OCI-LY7 (cell line): ENCODE data around the gene IL21R.

Experiments
- CTCF ChIP-seq: fragments of 200-600 bp; sonication (generic); conservative IDR thresholded peaks from 2 replicates; pipeline ENCODE4 v1.5.1; 2014; ENCODE audit warnings: mild to moderate bottlenecking, antibody characterized with exemption, low read length, moderate library complexity, mixed read lengths
- EZH2phosphoT487 ChIP-seq: fragments of 200-600 bp; sonication (generic); IDR thresholded peaks from 2 replicates; pipeline ENCODE4 v1.6.1; 2018; ENCODE audit warnings: low read depth, borderline replicate concordance, mild to moderate bottlenecking, mixed run types, antibody characterized with exemption, low read length, moderate library complexity, mixed read lengths

DNA sequence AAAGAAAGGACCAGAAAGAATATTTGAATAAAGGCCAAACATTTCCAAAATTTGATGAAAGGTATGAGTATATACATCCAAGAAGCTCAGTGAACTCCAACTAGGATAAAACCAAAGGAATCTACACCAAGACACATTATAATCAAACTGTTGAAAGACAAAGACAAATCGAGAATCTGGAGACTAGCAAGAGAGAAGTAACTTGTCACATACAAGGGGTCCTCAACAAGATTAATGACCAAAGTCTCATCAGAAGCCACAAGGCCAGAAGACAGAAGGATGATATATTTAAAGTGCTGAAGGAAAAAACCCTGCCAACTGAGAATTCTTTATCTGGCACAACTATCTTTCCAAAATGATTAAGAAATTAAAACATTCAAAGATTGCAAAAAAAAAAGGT, 9.3 kb upstream of the IL21R start:
- no peak for TF ChIP-seq EZH2phosphoT487
- TF ChIP-seq CTCF: no peak
